Hepatocyte (in vitro differentiated cells): ENCODE results near the gene FAM174C.

Experiments used
- EZH2 ChIP-seq: fragments of 200-600 bp; sonication (generic); IDR thresholded peaks from 2 replicates; pipeline ENCODE4 v1.6.1; 2016; ENCODE audit warnings: antibody characterized with exemption, mild to moderate bottlenecking, borderline replicate concordance
- EZH2phosphoT487 ChIP-seq: fragments of 200-600 bp; sonication (generic); IDR thresholded peaks from one replicate; pipeline ENCODE4 v1.6.1; 2018; ENCODE audit warnings: antibody characterized with exemption, mild to moderate bottlenecking, low read depth, moderate library complexity; ENCODE audit not compliant: unreplicated experiment, severe bottlenecking
- TF ChIP-seq, protein P1 (sequence below): fragments of 200-600 bp; sonication (generic); IDR thresholded peaks from 2 replicates; pipeline ENCODE4 v1.5.1; 2016; ENCODE audit warnings: antibody characterized with exemption, mild to moderate bottlenecking; ENCODE audit not compliant: poor library complexity

DNA sequence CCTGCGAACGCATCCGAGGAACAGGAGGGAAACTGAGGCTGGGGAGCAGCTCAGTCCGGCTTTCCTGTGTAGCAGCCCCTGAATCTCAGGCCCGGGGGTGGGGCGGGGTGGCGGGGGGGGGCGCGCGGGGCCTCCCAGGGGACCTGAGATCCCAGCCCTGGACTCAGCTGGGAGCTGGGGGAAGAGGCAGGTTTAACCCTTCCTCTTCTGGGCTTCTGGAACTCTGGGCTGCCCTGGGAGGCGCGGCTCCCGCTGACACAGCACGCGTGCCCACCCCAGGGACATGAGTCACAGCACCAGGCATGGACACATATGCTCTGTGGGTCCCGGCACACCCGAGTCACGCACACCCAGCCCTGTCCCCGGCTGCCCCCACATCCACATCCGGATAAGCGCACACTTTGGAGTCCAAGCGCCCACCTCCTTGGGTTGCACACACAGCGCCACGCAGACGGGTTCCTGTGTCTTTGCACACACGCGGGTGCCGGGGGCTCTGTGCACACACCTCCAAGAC is 9.7 kb upstream of the FAM174C start:
- TF ChIP-seq, protein P1, sequence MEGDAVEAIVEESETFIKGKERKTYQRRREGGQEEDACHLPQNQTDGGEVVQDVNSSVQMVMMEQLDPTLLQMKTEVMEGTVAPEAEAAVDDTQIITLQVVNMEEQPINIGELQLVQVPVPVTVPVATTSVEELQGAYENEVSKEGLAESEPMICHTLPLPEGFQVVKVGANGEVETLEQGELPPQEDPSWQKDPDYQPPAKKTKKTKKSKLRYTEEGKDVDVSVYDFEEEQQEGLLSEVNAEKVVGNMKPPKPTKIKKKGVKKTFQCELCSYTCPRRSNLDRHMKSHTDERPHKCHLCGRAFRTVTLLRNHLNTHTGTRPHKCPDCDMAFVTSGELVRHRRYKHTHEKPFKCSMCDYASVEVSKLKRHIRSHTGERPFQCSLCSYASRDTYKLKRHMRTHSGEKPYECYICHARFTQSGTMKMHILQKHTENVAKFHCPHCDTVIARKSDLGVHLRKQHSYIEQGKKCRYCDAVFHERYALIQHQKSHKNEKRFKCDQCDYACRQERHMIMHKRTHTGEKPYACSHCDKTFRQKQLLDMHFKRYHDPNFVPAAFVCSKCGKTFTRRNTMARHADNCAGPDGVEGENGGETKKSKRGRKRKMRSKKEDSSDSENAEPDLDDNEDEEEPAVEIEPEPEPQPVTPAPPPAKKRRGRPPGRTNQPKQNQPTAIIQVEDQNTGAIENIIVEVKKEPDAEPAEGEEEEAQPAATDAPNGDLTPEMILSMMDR, result no peak
- no peak for TF ChIP-seq EZH2
- no peak for TF ChIP-seq EZH2phosphoT487
